GM13976 (cell line): ENCODE data around the gene ASF1A.

Source experiments
- DNase-seq: peaks from one replicate; pipeline ENCODE4 v3.0.0; 2012; ENCODE audit warnings: low spot score
- CTCF ChIP-seq: IDR thresholded peaks from 2 replicates; pipeline ENCODE4 v1.5.1; 2012; ENCODE audit warnings: borderline replicate concordance, mild to moderate bottlenecking; ENCODE audit not compliant: insufficient read depth; ENCODE audit errors: extremely low read depth, missing control alignments, control extremely low read depth
- in situ Hi-C: fragments of 300-500 bp; cut with MboI; formaldehyde crosslinking; loops from one replicate; pipeline ENCODE4 v1.12.0; 2022; ENCODE audit warnings: low sequenced_read_pairs, mixed read lengths, inconsistent platforms; ENCODE audit not compliant: unreplicated experiment

The ASF1A gene

GRCh38 chr6:118897386-118897785, 3.4 kb downstream of the ASF1A start:
- no peak for TF ChIP-seq CTCF
- no peak for DNase-seq
- in situ Hi-C loops: no loop called here

GRCh38 chr6:118899948-118900347, 6.0 kb downstream of the ASF1A start:
- no peak for TF ChIP-seq CTCF

GRCh38 chr6:118902726-118903125, 8.8 kb downstream of the ASF1A start:
- no peak for TF ChIP-seq CTCF
- no peak for DNase-seq
- in situ Hi-C loops: no loop called here

More at GRCh38 chr6:118899948-118900347, 6.0 kb downstream of the ASF1A start:
- in situ Hi-C loops: no loop called here
- DNase-seq: no peak

- no peak for DNase-seq
- TF ChIP-seq CTCF: no peak
- in situ Hi-C loops: no loop called here
Measured at GRCh38 chr6:118903138-118903537, 9.2 kb downstream of the ASF1A start.

- no peak for DNase-seq
- in situ Hi-C loops: no loop called here
- TF ChIP-seq CTCF: no peak
Measured at GRCh38 chr6:118903691-118904090, 9.7 kb downstream of the ASF1A start.

- no peak for DNase-seq
- TF ChIP-seq CTCF: no peak
- in situ Hi-C loops: no loop called here
Measured at GRCh38 chr6:118905084-118905483, 11.1 kb downstream of the ASF1A start.

GRCh38 chr6:118905851-118906250, 11.9 kb downstream of the ASF1A start:
- DNase-seq: no peak
- TF ChIP-seq CTCF: no peak
- in situ Hi-C loops: no loop called here
